Colonic mucosa (tissue), 4 donors: ENCODE data around the gene HDAC4. TPM values are rescaled to one million over a fixed set of nuclear protein-coding genes. Genes with fewer than 3 reads are reported as not detected.

ENCODE experiments used
- DNase-seq: peaks from one replicate; pipeline ENCODE4 v3.0.0-alpha.2; 2020
- H3K27ac ChIP-seq: fragments of 200-600 bp; one replicate; pipeline ENCODE4 v1.8.0; 2021
- H3K27me3 ChIP-seq: fragments of 200-600 bp; one replicate; pipeline ENCODE4 v1.8.0; 2021
- H3K36me3 ChIP-seq: fragments of 200-600 bp; one replicate; pipeline ENCODE4 v1.8.0; 2021
- H3K4me1 ChIP-seq: fragments of 200-600 bp; one replicate; pipeline ENCODE4 v1.8.0; 2021; ENCODE audit warnings: mild to moderate bottlenecking
- H3K4me3 ChIP-seq: fragments of 200-600 bp; one replicate; pipeline ENCODE4 v1.8.0; 2021
- H3K9ac ChIP-seq, 2 donors: one replicate each; pipeline ENCODE4 v1.7.0; 2013; ENCODE audit warnings: control low read depth in 2 of 2, low read depth in 2 of 2, low read length in 2 of 2
- H3K9me3 ChIP-seq: fragments of 200-600 bp; one replicate; pipeline ENCODE4 v1.8.0; 2021
- CTCF ChIP-seq: fragments of 200-600 bp; IDR thresholded peaks from one replicate; pipeline ENCODE4 v1.8.0; 2022; ENCODE audit warnings: antibody characterized with exemption, mild to moderate bottlenecking
- intact Hi-C: fragments of 100-400 bp; cut with DNase I; formaldehyde crosslinking; loops from one replicate; pipeline ENCODE4 v1.14.1; 2022
- total RNA-seq, 2 donors: library from RNA; stranded (reverse); fragmentation: NEBNext Ultra II Directional in 1 of 2; extraction: Animal tissue kit (Norgen Biotek cat#: 25700) in 1 of 2; gene quantifications; one replicate each; pipeline ENCODE4 v1.2.1, GENCODE V29; 2021
- donor health status: healthy.
- donor health status: DM: no; HTN: no; CAD: no.
- donor health status: DM: no; HTN: no; CAD: no.

The HDAC4 gene
- total RNA-seq, 2 donors from 2014 or later = 35.3 to 46.8 TPM

- no peaks in the 10 kb centered on the region for H3K9me3 ChIP-seq
- no peaks in the 10 kb centered on the region for H3K27me3 ChIP-seq
- H3K27ac ChIP-seq = no peak overlapping the region
- no peak overlapping the region for H3K9ac ChIP-seq
- no peaks in the 10 kb centered on the region for H3K4me1 ChIP-seq
- H3K4me3 ChIP-seq = no peak overlapping the region
- intact Hi-C loops = no loop called here
- DNase-seq = no peak
- no peak for TF ChIP-seq CTCF
- H3K36me3 ChIP-seq = no peaks in the 10 kb centered on the region
These were observed 269.3 kb downstream of the HDAC4 start for GRCh38 chr2:239131521-239131920.

GRCh38 chr2:239130786-239131325 lies 270.0 kb downstream of the HDAC4 start:
- Histone ChIP-seq H3K4me1 (no peaks in the 10 kb centered on the region), H3K27ac (no peak overlapping the region), H3K36me3 (no peaks in the 10 kb centered on the region), H3K4me3 (no peak overlapping the region), H3K27me3 (no peaks in the 10 kb centered on the region), H3K9ac (no peak overlapping the region), H3K9me3 (no peaks in the 10 kb centered on the region)
- intact Hi-C loops = no loop called here
- TF ChIP-seq CTCF = no peak
- DNase-seq = no peak

- no peak for DNase-seq
- H3K4me1 ChIP-seq = no peaks in the 10 kb centered on the region
- H3K27ac ChIP-seq = no peak overlapping the region
- no peaks in the 10 kb centered on the region for H3K27me3 ChIP-seq
- H3K36me3 ChIP-seq = peaks cover 7% of the 10 kb centered on the region
- H3K9me3 ChIP-seq = no peaks in the 10 kb centered on the region
- no peak for TF ChIP-seq CTCF
- no peak overlapping the region for H3K9ac ChIP-seq
- intact Hi-C loops = no loop called here
- H3K4me3 ChIP-seq = no peak overlapping the region
These were observed 270.8 kb downstream of the HDAC4 start for GRCh38 chr2:239130041-239130440.

- Histone ChIP-seq H3K27me3 (no peaks in the 10 kb centered on the region), H3K4me3 (no peak overlapping the region), H3K36me3 (peaks cover 8% of the 10 kb centered on the region), H3K9ac (no peak overlapping the region), H3K4me1 (no peaks in the 10 kb centered on the region), H3K9me3 (no peaks in the 10 kb centered on the region), H3K27ac (no peak overlapping the region)
- TF ChIP-seq CTCF = no peak
- intact Hi-C loops = no loop called here
- no peak for DNase-seq
These were observed 271.5 kb downstream of the HDAC4 start for GRCh38 chr2:239129147-239129920.

- no peak for DNase-seq
- H3K36me3 ChIP-seq = peaks cover 8% of the 10 kb centered on the region
- intact Hi-C loops = no loop called here
These were observed 272.1 kb downstream of the HDAC4 start for GRCh38 chr2:239128706-239129105.

More at GRCh38 chr2:239128706-239129105, 272.1 kb downstream of the HDAC4 start:
- TF ChIP-seq CTCF = no peak
- Histone ChIP-seq H3K4me1 (no peaks in the 10 kb centered on the region), H3K9ac (no peak overlapping the region), H3K27ac (no peak overlapping the region), H3K4me3 (no peak overlapping the region), H3K27me3 (no peaks in the 10 kb centered on the region), H3K9me3 (no peaks in the 10 kb centered on the region)
